ENCODE results near the gene U2AF2.
A peak's percentile ranks its signal among the peaks of the same experiment; 100 is the strongest.

Gene U2AF2

GRCh38 chr19:55654868-55655647 lies at the start of gene U2AF2:
TSS of gene U2AF2 (plus strand) at chr19:55655035. CDS start at chr19:55655105, 70 bp downstream.
- DNase-seq (ENCODE audit: low read depth): peak; percentile 90

GRCh38 chr19:55605207-55605636 lies 49.6 kb upstream of the U2AF2 start:
- DNase-seq (ENCODE audit: low read depth): peak; percentile 97

- peak; percentile 91 for DNase-seq (ENCODE audit: low read depth)
Observed at GRCh38 chr19:55605637-55606470, 49.0 kb upstream of the U2AF2 start, which contains the start of gene ZNF865. TSS of gene ZNF865 (plus strand) at chr19:55605647. CDS start at chr19:55613619, 7,972 bp downstream.

- no peak for DNase-seq (ENCODE audit: low read depth)
Observed at GRCh38 chr19:55606471-55606787, 48.4 kb upstream of the U2AF2 start.

- no peak for DNase-seq (ENCODE audit: low read depth)
Observed at GRCh38 chr19:55606817-55607216, 48.0 kb upstream of the U2AF2 start.

GRCh38 chr19:55609326-55609725 lies 45.5 kb upstream of the U2AF2 start:
- no peak for DNase-seq (ENCODE audit: low read depth)

- DNase-seq (ENCODE audit: low read depth): no peak
Observed at GRCh38 chr19:55611300-55611982, 43.4 kb upstream of the U2AF2 start.

- no peak for DNase-seq (ENCODE audit: low read depth)
Observed at GRCh38 chr19:55611983-55612645, 42.7 kb upstream of the U2AF2 start.

GRCh38 chr19:55613396-55613795 lies 41.4 kb upstream of the U2AF2 start:
- DNase-seq (ENCODE audit: low read depth): no peak

- DNase-seq (ENCODE audit: low read depth): no peak
Observed at GRCh38 chr19:55613930-55614710, 40.7 kb upstream of the U2AF2 start.

- DNase-seq (ENCODE audit: low read depth): no peak
Observed at GRCh38 chr19:55614711-55615542, 39.9 kb upstream of the U2AF2 start.

- no peak for DNase-seq (ENCODE audit: low read depth)
Observed at GRCh38 chr19:55615543-55616394, 39.1 kb upstream of the U2AF2 start.

GRCh38 chr19:55616395-55616875 lies 38.4 kb upstream of the U2AF2 start:
- DNase-seq (ENCODE audit: low read depth): no peak

GRCh38 chr19:55617426-55617825 lies 37.4 kb upstream of the U2AF2 start:
- DNase-seq (ENCODE audit: low read depth): no peak

GRCh38 chr19:55618426-55618825 lies 36.4 kb upstream of the U2AF2 start:
- no peak for DNase-seq (ENCODE audit: low read depth)

GRCh38 chr19:55619286-55619685 lies 35.5 kb upstream of the U2AF2 start:
- no peak for DNase-seq (ENCODE audit: low read depth)

GRCh38 chr19:55620410-55621204 lies 34.2 kb upstream of the U2AF2 start:
- DNase-seq (ENCODE audit: low read depth): no peak

GRCh38 chr19:55621205-55621672 lies 33.6 kb upstream of the U2AF2 start:
- DNase-seq (ENCODE audit: low read depth): no peak

Data from ELR (cell line).